HG03280 (cell line): Measurements from ENCODE around the gene RNF152.
A peak's percentile ranks its signal among the peaks of the same experiment; 100 is the strongest.

ENCODE experiments used
- ATAC-seq: cut with Tn5 transposase; IDR thresholded peaks from one replicate; pipeline ENCODE4 v1.9.1; 2021; ENCODE audit warnings: mild to moderate bottlenecking, moderate library complexity; ENCODE audit not compliant: unreplicated experiment

The RNF152 gene

DNA sequence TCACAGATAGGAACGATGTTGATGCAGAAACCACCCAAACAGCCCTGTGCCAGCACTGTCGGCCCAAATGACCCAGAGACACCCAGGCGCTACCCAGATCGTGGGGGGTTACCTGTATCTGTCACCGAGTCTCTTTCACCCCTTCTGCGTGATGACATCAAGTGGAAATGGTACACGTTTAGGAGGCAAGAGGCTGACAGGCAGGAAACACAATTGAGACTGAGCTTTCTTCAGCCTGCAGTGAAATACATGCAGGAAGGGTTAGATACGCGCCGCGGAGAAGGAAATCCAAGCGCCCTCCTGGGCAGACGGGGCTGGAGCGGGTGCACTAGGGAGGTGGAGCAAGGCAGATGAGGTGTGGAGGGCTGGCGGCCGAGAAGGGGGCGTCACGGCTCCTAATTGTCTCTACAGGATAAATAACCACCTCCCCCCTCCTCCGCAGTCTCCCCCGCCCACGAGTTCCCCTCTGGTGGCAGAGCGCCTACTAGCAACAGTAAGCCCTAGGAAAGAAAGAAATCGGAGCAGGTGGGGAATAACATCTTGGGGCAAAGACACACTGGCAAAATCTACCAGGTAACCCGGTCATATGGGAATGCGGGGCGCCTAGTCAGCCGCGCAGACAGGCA lies at the start of gene RNF152:
Gene RNF152 (minus strand): TSS at position 325 of the 626 bp plus-strand sequence. CDS start 76,544 bp downstream, outside the sequence.
- ATAC-seq, result no peak

- ATAC-seq, result no peak
These were observed 49.2 kb upstream of the RNF152 start for GRCh38 chr18:61941948-61942471.

DNA sequence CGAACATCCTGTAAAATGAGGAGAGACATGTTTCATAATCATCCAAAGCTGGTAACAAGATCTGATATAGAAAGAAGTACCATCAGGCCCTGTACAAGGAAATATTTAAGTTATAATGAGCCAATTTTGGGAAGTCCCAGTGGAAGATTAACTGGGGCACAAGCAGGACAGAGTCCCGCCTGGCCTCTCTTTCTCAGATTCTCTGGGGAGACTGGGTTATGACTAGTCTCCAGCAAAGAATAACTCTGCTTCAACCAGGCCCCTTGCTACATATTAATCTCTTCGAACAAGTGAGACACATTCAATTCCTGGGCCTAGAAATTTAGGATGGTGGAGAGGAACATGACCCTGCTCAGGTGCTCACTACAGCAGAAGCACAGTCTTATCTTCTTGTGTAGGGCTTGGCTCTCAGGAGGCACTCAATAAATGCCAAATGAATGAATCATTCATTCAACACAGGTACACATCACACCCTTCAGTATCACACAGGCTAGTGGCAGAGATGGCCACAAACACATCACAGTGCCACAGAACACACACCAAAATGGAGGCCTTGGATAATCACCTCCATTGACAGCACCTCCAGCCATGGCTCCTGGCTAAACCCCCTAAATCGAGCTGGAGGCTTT lies 46.4 kb upstream of the RNF152 start:
- no peak for ATAC-seq

DNA sequence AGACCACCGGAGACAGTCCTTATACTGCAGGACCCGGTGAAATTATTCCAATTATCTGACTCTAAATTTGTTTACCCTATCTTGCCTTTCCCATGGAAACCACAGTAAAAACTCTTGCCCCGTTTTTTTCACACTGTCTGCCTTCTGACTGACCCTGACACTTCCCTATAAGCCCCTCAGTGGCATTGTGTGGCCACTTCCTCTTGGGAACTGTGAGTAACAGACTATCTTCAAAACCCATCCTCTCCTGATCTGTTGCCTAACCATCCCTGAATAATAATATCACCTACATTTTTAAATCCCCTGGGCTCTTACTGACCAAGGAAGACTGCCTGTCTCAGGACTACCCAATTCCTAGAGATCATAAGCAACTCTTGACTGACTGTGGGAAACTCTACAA lies 42.6 kb upstream of the RNF152 start:
- no peak for ATAC-seq

DNA sequence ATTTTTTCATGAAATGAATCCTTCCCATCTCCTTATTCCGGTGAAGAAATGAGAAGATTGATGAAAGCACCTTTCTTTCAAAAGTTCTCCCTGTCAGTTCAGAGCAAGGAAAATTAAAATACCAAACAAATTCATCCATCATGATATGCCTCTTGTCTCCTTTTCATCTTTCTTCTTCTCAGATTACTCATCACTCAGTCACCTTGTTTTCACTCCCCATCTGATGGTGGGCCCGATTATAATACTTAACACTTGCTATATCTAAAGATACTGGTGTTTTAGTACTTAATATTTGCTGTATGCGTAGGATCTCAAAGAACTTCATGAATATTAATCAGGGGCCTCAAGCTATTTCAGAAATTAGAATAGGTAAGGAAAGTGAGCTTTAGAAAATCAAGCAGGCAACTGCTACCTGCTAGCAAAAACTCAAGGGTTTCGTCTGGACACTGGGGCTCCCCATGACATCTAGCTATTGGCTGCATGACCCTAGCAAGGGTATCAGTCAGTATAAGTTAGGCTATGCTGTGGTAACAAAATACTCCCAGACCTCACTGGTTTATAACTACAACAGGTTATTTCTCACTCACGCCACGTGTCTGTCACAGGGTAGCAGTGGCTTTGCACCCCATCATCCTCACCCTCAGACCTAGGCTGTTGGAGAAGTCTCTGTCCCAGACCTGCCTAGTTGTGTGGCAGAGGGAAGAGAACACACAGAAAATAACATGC lies 39.0 kb upstream of the RNF152 start:
- ATAC-seq, result no peak

GRCh38 chr18:61929881-61930640 lies 37.3 kb upstream of the RNF152 start:
- ATAC-seq, result no peak

DNA sequence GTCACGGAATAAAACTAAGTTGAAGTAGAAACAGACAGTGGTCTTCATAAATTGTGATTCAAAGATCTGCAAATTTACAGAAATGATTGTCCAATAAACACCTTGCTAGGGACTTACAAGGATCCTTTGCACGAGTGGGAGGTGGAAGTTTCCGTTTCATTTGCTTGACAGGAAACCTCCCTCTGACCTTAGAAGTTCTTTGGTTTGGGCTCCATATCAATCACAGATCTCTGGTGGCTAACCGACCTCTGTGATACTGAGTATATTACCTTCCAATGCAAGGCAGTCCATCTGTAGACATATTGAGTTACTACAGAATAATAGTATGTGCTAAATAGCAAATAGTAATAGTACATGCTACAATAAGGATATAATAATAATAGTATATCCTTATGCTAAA lies 33.7 kb upstream of the RNF152 start:
- no peak for ATAC-seq

- no peak for ATAC-seq
These were observed 31.7 kb upstream of the RNF152 start for GRCh38 chr18:61924550-61924949.

- ATAC-seq, result no peak
These were observed 29.6 kb upstream of the RNF152 start for GRCh38 chr18:61922435-61922834.

- no peak for ATAC-seq
These were observed 28.9 kb upstream of the RNF152 start for GRCh38 chr18:61921621-61922235.

GRCh38 chr18:61917818-61918217 lies 25.0 kb upstream of the RNF152 start:
- no peak for ATAC-seq

DNA sequence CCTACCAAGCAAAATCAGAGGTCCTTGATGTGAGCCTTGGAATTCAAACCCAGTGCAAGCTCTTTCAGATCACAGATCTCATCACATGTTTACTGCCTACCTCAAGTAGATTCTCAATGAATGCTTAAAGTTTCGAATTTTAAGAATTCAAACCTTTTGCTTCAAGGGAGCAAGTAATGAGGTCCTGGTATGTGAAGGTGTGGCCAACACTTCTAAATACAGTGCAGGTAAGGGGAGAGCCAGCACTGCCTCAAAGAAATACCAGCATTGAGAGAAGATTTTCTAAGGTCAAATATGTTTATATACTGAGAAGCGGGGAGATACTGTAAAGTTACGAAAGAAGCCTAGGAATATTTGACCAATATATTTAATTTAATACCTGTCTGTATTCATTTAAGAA lies 19.7 kb upstream of the RNF152 start:
- no peak for ATAC-seq

- ATAC-seq, result no peak
These were observed 17.3 kb upstream of the RNF152 start for GRCh38 chr18:61910101-61910500.

DNA sequence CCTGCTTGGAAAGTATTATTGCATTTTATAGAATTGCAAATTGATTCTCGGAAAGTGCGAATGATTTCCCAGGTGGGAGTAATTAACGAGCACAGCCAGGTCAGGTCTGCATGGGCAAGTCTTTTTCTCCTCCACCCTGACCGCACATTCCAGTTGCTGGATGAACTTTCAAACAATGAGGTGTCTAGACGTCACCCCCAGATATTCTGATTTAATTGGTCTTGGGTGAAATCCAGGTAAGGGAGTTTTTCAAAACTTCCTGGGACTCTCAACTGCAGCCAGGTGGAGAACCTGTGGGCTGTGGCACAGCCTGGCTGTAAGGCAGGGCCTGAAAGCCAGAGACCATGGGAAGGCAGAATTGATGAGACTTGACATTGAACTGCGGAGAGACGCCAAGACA lies 15.9 kb upstream of the RNF152 start:
- no peak for ATAC-seq

DNA sequence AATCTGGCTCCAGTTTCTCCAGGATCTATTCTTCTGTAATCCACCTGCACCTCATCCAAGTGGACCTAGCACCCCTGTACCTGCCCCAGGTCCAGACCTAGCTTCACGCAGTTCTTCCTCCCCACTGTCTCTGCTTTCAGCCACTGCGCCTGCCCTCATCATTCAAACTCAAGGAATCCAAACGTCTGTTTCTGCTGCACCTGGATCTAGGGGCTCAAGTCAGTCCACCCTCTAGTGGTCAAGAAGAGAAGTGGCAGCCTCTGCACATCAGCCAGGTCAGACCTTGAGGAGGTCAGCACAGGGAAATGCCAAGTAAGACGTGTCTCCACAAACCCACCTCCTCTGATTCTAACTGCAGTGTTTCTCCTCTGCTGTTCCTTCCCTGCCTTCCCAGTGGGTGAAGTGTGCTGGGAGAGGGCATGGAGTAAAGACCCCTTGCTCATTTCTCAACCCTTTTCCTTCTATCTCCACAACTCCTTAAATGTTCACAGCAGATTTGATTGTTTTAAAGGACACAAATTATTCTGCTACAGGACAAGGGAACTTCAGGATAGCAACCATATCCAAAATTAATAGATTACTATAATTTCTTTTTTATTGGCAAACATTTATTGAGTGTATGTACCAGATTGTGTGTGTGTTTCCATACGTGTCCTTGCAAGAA lies 8.6 kb upstream of the RNF152 start:
- peak; percentile 98 for ATAC-seq

DNA sequence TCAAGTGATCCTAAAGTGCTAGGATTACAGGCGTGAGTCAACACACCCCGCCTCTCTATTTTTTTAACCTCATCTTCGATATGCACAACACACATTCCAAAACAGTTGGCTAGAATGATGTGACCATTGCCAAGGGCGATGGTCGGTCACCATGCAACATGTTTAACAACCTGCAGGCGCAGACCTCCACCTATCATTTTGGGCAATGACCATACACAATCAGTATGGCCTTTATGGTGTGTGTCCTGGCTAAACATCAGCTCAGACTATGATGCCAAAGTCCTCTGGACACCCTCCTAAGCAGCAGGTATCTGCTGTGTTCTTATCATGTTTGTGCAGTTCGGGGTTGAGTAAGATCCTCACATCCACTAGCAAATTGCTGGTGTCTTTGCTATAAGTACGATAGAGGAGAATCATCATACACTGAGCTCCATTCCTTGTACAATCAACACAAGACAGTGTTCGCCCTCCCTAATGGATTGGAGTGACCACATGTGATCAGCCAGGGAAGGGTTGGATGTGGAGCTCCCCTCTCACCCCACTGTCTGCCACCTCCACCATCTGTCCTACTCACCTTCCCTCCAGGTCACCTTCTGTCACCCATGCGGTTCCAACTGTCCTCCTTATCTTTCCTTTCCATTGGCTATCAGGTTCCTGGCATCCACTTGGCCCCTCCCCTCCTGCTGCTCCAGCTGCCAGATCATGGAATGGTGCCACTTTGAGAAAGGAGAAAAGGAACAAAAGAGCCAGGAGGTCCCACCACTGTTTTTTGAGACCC lies 7.9 kb upstream of the RNF152 start:
- ATAC-seq, result no peak

DNA sequence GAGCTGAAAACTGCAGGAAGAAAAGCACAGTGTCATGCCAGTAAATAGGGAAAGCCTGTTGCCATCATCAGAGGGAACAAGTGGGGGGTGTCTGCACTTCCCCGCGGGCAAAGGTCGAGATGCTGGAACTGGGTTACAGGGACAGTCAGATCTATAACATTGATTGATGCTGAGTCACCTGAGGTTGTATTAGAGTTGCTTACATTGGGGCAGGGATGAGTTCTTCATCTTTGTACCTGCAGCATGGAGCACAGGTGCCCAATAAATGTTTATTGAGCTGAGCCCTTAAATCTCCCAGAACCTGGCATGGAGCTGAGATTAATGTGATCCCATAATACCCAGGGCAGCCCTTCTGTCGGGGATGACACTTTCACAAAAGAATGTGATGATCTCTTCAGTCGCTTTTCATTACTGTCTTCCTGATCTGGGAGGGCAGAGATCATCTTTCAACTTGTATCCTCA lies 5.9 kb upstream of the RNF152 start:
- no peak for ATAC-seq

GRCh38 chr18:61896757-61897156 lies 4.0 kb upstream of the RNF152 start:
- no peak for ATAC-seq

GRCh38 chr18:61896118-61896517 lies 3.3 kb upstream of the RNF152 start:
- no peak for ATAC-seq
